MV-4-11 (cell line): ENCODE data around the gene IL20RB.

Source experiments
- DNase-seq: peaks from one replicate; lab custom pipeline; 2025; lab: John Stamatoyannopoulos, UW

IL20RB gene

GRCh38 chr3:136957751-136958288, at the start of gene IL20RB:
Gene IL20RB (plus strand): TSS chr3:136957983. CDS start chr3:136958114, 131 bp downstream.
- no peak for DNase-seq

- DNase-seq: no peak
Observed at GRCh38 chr3:136908297-136908696, 49.5 kb upstream of the IL20RB start.

- no peak for DNase-seq
Observed at GRCh38 chr3:136909187-136909586, 48.6 kb upstream of the IL20RB start.

GRCh38 chr3:136910697-136911096, 47.1 kb upstream of the IL20RB start:
- DNase-seq: no peak

GRCh38 chr3:136913168-136913567, 44.6 kb upstream of the IL20RB start:
- no peak for DNase-seq

- DNase-seq: no peak
Observed at GRCh38 chr3:136914739-136915138, 43.0 kb upstream of the IL20RB start.

GRCh38 chr3:136916223-136916622, 41.6 kb upstream of the IL20RB start:
- no peak for DNase-seq

GRCh38 chr3:136919799-136920580, 37.8 kb upstream of the IL20RB start:
- DNase-seq: no peak

- no peak for DNase-seq
Observed at GRCh38 chr3:136920904-136921611, 36.7 kb upstream of the IL20RB start.

GRCh38 chr3:136925425-136926190, 32.2 kb upstream of the IL20RB start:
- DNase-seq: no peak

- no peak for DNase-seq
Observed at GRCh38 chr3:136928240-136928639, 29.5 kb upstream of the IL20RB start.

GRCh38 chr3:136929977-136930670, 27.7 kb upstream of the IL20RB start:
- no peak for DNase-seq

- DNase-seq: no peak
Observed at GRCh38 chr3:136931606-136932005, 26.2 kb upstream of the IL20RB start.

GRCh38 chr3:136932523-136932922, 25.3 kb upstream of the IL20RB start:
- DNase-seq: no peak

GRCh38 chr3:136932978-136933772, 24.6 kb upstream of the IL20RB start:
- DNase-seq: no peak

- DNase-seq: no peak
Observed at GRCh38 chr3:136937175-136937574, 20.6 kb upstream of the IL20RB start.

GRCh38 chr3:136937851-136938250, 19.9 kb upstream of the IL20RB start:
- peak; percentile 22 for DNase-seq

- DNase-seq: peak; percentile 22
Observed at GRCh38 chr3:136938334-136938733, 19.4 kb upstream of the IL20RB start.

GRCh38 chr3:136939489-136939888, 18.3 kb upstream of the IL20RB start:
- DNase-seq: no peak

- no peak for DNase-seq
Observed at GRCh38 chr3:136942803-136943202, 15.0 kb upstream of the IL20RB start.

- no peak for DNase-seq
Observed at GRCh38 chr3:136943436-136943835, 14.3 kb upstream of the IL20RB start.
